Transverse colon (tissue), 4 donors: ENCODE measurements around the gene PCDH17.

Source experiments
- POLR2AphosphoS5 ChIP-seq, 3 donors: sonication (generic); formaldehyde crosslinking; IDR thresholded peaks; one replicate each; pipeline ENCODE4 v1.6.1; 2016; ENCODE audit warnings: antibody characterized with exemption in 3 of 3
- TF ChIP-seq, protein P1 (sequence below), 5 experiments: fragments of 200-600 bp in 3 of 5; fragments of 450-650 bp in 2 of 5; sonication (generic) in 3 of 5; IDR thresholded peaks; 1 replicate in 2 of 5; 2 replicates in 3 of 5; pipeline ENCODE4 v1.5.1; 2016 to 2017; ENCODE audit warnings: antibody characterized with exemption in 5 of 5, inconsistent platforms in 3 of 5, mild to moderate bottlenecking in 2 of 5, moderate library complexity in 1 of 5

DNA sequence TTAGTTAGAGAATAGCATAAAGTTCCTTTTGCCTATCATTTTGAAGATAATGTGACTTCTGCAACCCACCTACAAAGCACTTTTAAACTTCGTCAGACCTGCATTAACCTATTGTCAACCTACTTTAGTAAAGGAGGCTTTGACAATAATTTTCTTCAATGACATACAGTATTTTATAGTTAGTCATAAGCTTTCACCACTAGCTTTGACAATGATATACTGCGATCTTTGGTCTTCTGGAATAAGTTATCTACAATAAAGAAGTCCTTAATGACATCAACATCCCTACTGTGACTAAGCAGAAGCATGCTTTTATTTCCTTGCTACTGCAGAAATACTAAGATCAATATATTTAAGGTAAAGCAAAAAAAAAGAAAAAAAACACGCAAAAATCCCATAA, 9.5 kb downstream of the PCDH17 start:
- TF ChIP-seq POLR2AphosphoS5 (IDR thresholded peaks at IDR 0.05): no peak
- TF ChIP-seq, protein P1, sequence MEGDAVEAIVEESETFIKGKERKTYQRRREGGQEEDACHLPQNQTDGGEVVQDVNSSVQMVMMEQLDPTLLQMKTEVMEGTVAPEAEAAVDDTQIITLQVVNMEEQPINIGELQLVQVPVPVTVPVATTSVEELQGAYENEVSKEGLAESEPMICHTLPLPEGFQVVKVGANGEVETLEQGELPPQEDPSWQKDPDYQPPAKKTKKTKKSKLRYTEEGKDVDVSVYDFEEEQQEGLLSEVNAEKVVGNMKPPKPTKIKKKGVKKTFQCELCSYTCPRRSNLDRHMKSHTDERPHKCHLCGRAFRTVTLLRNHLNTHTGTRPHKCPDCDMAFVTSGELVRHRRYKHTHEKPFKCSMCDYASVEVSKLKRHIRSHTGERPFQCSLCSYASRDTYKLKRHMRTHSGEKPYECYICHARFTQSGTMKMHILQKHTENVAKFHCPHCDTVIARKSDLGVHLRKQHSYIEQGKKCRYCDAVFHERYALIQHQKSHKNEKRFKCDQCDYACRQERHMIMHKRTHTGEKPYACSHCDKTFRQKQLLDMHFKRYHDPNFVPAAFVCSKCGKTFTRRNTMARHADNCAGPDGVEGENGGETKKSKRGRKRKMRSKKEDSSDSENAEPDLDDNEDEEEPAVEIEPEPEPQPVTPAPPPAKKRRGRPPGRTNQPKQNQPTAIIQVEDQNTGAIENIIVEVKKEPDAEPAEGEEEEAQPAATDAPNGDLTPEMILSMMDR (IDR thresholded peaks at IDR 0.05): no peak
